ENCODE data around the gene RIN1. TPM values are rescaled to one million over a fixed set of nuclear protein-coding genes. Genes with fewer than 3 reads are reported as not detected.
A peak's percentile ranks its signal among the peaks of the same experiment; 100 is the strongest.

Gene RIN1
- total RNA-seq, 1 donor from 2014 or later = 3.6 TPM

- peak; percentile 89 for DNase-seq
These were observed 53.5 kb downstream of the RIN1 start for GRCh38 chr11:66282468-66283455.

Small RNA genes lying within 50 kb of the gene (small RNA-seq; reads per million reads assigned to genes)
- not detected for gene RF00017 (ENCODE audit: low replicate concordance)

Other genes starting within 250 kb of the RIN1 start
- gene KLC2, start 78.7 kb downstream of the RIN1 start, total RNA-seq = 9.8 TPM
- gene RAB1B, start 67.8 kb downstream of the RIN1 start, total RNA-seq = 33.6 TPM
- 0.59 TPM for gene CNIH2, start 58.3 kb downstream of the RIN1 start, total RNA-seq
- gene YIF1A, start 47.3 kb downstream of the RIN1 start, total RNA-seq = 49.7 TPM
- not detected for gene TMEM151A, start 44.5 kb downstream of the RIN1 start, total RNA-seq
- gene CD248, start 19.4 kb downstream of the RIN1 start, total RNA-seq = 31.2 TPM
- 14.6 TPM for gene BRMS1, start 8.7 kb upstream of the RIN1 start, total RNA-seq
- 16.0 TPM for gene B4GAT1, start 11.2 kb upstream of the RIN1 start, total RNA-seq
- 0.89 TPM for gene SLC29A2, start 35.3 kb upstream of the RIN1 start, total RNA-seq
- gene NPAS4, start 84.6 kb upstream of the RIN1 start, total RNA-seq = 2.7 TPM
- 18.8 TPM for gene MRPL11, start 102.4 kb upstream of the RIN1 start, total RNA-seq
- 5.0 TPM for gene PELI3, start 130.5 kb upstream of the RIN1 start, total RNA-seq
- 16.0 TPM for gene DPP3, start 144.0 kb upstream of the RIN1 start, total RNA-seq
- 25.0 TPM for gene BBS1, start 174.2 kb upstream of the RIN1 start, total RNA-seq
- 4.3 TPM for gene ZDHHC24, start 209.6 kb upstream of the RIN1 start, total RNA-seq
- 13.5 TPM for gene ACTN3, start 210.5 kb upstream of the RIN1 start, total RNA-seq
- gene CTSF, start 232.2 kb upstream of the RIN1 start, total RNA-seq = 20.0 TPM